Measurements from ENCODE around the gene TSPAN5. TPM values are rescaled to one million over a fixed set of nuclear protein-coding genes. Genes with fewer than 3 reads are reported as not detected.

The TSPAN5 gene
- polyA plus RNA-seq, 1 experiment: 190 TPM

GRCh38 chr4:98627531-98628257 is 30.7 kb downstream of the TSPAN5 start:
- Histone ChIP-seq H3K27me3 (ENCODE audit: control insufficient read depth, insufficient read depth, low read length) (no peaks in the 10 kb centered on the region), H3K27ac (ENCODE audit: low read depth, low read length) (no peak overlapping the region), H3K9me3 (ENCODE audit: control insufficient read depth, insufficient read depth, low read length) (no peaks in the 10 kb centered on the region; the same call in 1 of the 2 replicates), H3K4me3 (ENCODE audit: low read depth, low read length) (no peak overlapping the region)
- ChIA-PET CTCF (interaction anchor here (0.7 to 1.4 kb wide), 2 partner anchors 9 to 21 kb away, joined by 3 read pairs; no protein-coding TSS in a partner anchor), POLR2A (interaction anchor here (1.1 kb wide), 1 partner anchor 11 kb away, joined by 3 read pairs; no protein-coding TSS in a partner anchor)
- no peak for TF ChIP-seq CTCF (IDR thresholded peaks at IDR 0.05; ENCODE audit: low read depth, low read length)
- peak; percentile 42 for DNase-seq (ENCODE audit: low read depth, low spot score)

- no peak overlapping the region for H3K4me3 ChIP-seq (ENCODE audit: low read depth, low read length)
- no peaks in the 10 kb centered on the region; the same call in 1 of the 2 replicates for H3K9me3 ChIP-seq (ENCODE audit: control insufficient read depth, insufficient read depth, low read length)
- CTCF ChIA-PET: no interaction called here
- peak; percentile 33 for TF ChIP-seq CTCF (IDR thresholded peaks at IDR 0.05; ENCODE audit: low read depth, low read length)
- H3K27ac ChIP-seq (ENCODE audit: low read depth, low read length): peak overlapping the region; percentile 52
- peak; percentile 62 for DNase-seq (ENCODE audit: low read depth, low spot score)
- H3K27me3 ChIP-seq (ENCODE audit: control insufficient read depth, insufficient read depth, low read length): no peaks in the 10 kb centered on the region
- POLR2A ChIA-PET: interaction anchor here (1.1 kb wide), 1 partner anchor 12 kb away, joined by 3 read pairs; no protein-coding TSS in a partner anchor
These were observed 32.1 kb downstream of the TSPAN5 start for GRCh38 chr4:98626350-98626749.

GRCh38 chr4:98625920-98626319 is 32.5 kb downstream of the TSPAN5 start:
- ChIA-PET POLR2A (no interaction called here), CTCF (no interaction called here)
- TF ChIP-seq CTCF (IDR thresholded peaks at IDR 0.05; ENCODE audit: low read depth, low read length): no peak
- H3K9me3 ChIP-seq (ENCODE audit: control insufficient read depth, insufficient read depth, low read length): no peaks in the 10 kb centered on the region; the same call in 1 of the 2 replicates
- no peak overlapping the region for H3K4me3 ChIP-seq (ENCODE audit: low read depth, low read length)
- H3K27me3 ChIP-seq (ENCODE audit: control insufficient read depth, insufficient read depth, low read length): no peaks in the 10 kb centered on the region
- DNase-seq (ENCODE audit: low read depth, low spot score): no peak
- peak overlapping the region; percentile 77 for H3K27ac ChIP-seq (ENCODE audit: low read depth, low read length)

- Histone ChIP-seq H3K4me3 (ENCODE audit: low read depth, low read length) (no peak overlapping the region), H3K9me3 (ENCODE audit: control insufficient read depth, insufficient read depth, low read length) (no peaks in the 10 kb centered on the region; the same call in 1 of the 2 replicates), H3K27me3 (ENCODE audit: control insufficient read depth, insufficient read depth, low read length) (no peaks in the 10 kb centered on the region), H3K27ac (ENCODE audit: low read depth, low read length) (peak overlapping the region; percentile 31)
- ChIA-PET POLR2A (no interaction called here), CTCF (interaction anchor here (1.0 to 1.5 kb wide), 2 partner anchors 157 to 160 kb away, joined by 3 to 5 read pairs; no protein-coding TSS in a partner anchor)
- TF ChIP-seq CTCF (IDR thresholded peaks at IDR 0.05; ENCODE audit: low read depth, low read length): no peak
- DNase-seq (ENCODE audit: low read depth, low spot score): no peak
These were observed 33.0 kb downstream of the TSPAN5 start for GRCh38 chr4:98625399-98625798.

GRCh38 chr4:98624642-98625041 is 33.8 kb downstream of the TSPAN5 start:
- no peak overlapping the region for H3K4me3 ChIP-seq (ENCODE audit: low read depth, low read length)
- H3K27ac ChIP-seq (ENCODE audit: low read depth, low read length): no peak overlapping the region
- POLR2A ChIA-PET: no interaction called here
- H3K9me3 ChIP-seq (ENCODE audit: control insufficient read depth, insufficient read depth, low read length): no peaks in the 10 kb centered on the region; the same call in 1 of the 2 replicates
- no peaks in the 10 kb centered on the region for H3K27me3 ChIP-seq (ENCODE audit: control insufficient read depth, insufficient read depth, low read length)
- CTCF ChIA-PET: interaction anchor here (1.0 to 1.5 kb wide), 2 partner anchors 157 to 159 kb away, joined by 3 to 5 read pairs; no protein-coding TSS in a partner anchor
- DNase-seq (ENCODE audit: low read depth, low spot score): no peak
- TF ChIP-seq CTCF (IDR thresholded peaks at IDR 0.05; ENCODE audit: low read depth, low read length): no peak

All from AG04450 (cell line).